HG03097 (cell line): ENCODE data around the gene PNPLA6.
"Not testable (repeated sequence)": the region's sequence is repeated elsewhere in the genome, so short reads cannot be mapped to it uniquely, and the experiment has no call there.

Source experiments
- ATAC-seq: cut with Tn5 transposase; IDR thresholded peaks from one replicate; pipeline ENCODE4 v1.9.1; 2021; ENCODE audit not compliant: unreplicated experiment, low FRiP score

The PNPLA6 gene

DNA sequence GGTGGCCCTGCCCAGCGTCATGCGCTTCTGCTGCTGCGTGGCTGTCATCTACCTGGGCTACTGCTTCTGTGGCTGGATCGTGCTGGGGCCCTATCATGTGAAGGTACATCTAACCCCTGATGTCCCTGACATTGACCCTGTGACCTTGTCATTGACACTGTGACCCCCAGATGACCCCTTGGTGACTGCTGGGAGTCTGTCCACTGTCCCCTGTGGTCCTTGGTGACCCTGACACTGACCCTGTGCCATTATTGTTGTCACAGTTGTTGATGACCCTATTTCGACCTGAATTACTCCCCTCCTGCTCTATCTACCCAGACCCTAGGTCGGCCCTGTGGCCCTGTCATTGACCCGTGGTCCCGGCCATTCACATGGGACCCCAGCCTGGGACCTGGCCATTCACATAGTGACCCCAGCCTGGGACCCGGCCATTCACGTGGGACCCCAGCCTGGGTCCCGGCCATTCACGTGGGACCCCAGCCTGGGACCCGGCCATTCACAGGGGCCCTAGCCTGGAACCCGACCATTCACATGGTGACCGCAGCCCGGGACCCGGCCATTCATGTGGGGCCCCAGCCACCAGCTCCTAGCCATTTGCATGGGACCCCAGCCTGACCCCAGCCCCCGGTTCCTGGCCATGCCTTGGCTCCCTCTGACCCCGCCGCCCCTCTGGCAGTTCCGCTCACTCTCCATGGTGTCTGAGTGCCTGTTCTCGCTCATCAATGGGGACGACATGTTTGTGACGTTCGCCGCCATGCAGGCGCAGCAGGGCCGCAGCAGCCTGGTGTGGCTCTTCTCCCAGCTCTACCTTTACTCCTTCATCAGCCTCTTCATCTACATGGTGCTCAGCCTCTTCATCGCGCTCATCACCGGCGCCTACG lies 5.7 kb upstream of the PNPLA6 start:
- ATAC-seq, result no peak

DNA sequence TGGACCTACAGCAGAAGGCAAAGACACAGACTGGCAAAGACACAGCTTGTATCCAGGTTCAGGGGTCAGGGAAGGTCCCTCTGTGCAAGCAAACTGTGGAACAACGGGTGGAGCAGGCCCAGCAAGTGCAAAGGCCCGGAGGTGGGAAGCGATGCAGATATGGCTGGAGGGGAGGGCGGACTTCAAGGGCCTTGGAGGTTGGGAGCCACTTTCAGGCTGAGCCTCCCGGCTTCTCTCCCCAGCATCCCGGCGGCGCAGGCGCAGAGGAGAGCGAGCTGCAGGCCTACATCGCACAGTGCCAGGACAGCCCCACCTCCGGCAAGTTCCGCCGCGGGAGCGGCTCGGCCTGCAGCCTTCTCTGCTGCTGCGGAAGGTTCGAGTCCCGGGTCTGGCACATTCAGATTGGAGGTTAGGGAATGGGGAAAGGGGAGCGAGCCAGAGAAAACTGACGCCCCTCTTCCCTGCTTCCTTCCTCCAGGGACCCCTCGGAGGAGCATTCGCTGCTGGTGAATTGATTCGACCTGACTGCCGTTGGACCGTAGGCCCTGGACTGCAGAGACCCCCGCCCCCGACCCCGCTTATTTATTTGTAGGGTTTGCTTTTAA lies 2.1 kb upstream of the PNPLA6 start:
- ATAC-seq, result no peak

DNA sequence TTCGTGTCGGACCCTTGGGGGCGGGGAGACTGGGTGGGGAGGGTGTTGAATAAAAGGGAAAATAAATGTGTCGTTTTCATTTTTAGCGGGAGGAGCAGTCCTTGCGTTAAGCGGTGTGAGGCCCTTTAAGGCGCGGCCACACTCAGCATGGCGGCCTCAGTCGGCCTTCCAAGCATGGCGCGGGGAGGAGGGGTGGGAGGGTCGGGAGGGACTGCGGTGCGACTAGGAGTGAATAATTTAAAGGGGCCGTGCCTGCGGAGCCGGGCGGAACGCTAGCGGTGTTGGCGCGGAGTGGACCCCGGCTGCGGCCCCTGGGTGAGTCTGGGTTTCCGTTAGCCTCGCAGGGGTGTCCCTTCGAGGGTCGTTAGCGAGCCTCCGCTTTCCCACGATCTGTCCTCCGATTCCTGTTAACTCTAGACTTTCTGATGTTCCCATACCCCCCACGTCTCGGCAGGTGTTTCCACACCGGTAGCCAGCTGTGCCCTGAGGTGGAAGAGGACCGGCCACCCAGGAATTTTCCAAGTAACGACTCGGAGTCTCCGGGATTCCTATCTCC lies 1.5 kb upstream of the PNPLA6 start:
- peak; percentile 30 for ATAC-seq

DNA sequence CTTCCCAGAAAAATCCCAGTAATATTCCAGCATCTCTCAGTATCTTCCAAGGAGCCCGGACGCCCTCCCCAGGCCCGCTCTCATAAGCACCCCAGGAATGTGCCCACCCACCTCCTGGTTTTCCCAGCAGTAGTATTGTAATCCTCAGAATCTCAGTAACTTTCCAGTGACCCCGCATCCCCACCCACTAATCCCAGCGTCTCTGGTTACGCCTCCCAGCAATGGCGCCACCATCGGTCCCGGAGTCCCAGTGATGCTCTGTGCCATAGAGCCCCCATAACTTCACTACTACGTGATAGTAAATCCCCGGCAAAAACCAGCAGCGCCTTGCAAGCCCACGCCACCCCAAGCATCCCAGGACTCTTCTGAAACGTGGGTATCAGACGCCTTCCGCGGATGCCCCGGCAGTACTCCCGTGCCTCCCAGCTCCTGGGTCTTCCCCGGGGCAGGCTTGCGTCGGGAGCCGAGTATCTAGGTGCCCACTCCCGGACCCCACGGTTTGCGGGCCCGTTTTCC lies 928 bp upstream of the PNPLA6 start:
- no peak for ATAC-seq

DNA sequence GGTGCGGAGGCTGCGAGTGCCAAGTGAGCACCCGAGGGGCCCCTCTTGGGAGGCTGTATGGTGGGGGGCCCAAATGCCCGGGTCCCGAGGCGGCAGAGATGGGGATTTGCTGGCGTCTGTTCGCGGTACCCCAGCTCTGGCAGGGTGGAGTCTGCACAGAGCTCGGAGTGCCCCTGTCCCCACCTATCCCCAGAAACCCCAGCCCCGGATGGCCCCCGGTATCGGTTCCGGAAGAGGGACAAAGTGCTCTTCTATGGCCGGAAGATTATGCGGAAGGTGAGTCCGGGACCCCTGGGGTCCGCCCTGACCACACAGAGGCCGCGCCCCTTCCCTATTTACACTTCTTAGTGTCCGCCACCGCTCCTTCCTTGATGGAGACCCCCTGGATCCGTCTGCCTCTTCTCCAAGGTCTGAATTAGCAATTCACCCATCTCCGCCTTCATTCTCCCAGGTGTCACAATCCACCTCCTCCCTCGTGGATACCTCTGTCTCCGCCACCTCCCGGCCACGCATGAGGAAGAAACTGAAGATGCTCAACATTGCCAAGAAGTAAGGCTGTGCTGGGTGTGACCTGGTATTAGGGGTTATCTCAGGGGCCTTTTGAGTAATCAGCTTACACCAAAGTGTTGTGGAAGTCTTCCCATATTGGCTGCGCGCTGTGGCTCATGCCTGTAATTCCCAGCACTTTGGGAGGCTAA lies 630 bp downstream of the PNPLA6 start:
- ATAC-seq, result peak; percentile 1

DNA sequence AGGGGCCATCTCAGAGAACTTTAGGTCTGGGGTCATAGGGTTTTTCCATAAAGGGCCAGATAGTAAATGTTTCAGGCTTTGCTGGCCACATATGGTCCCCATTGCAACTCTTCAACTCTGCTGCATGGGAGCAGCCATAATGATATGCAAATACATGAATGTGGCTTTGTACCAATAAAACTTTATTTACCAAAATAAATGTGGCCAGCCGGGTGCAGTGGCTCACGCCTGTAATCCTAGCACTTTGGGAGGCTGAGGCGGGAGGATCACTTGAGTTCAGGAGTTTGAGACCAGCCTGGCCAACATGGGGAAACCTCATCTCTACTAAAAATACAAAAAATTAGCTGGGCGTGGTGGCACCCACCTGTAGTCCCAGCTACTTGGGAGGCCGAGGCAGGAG lies 3.5 kb downstream of the PNPLA6 start:
- not testable (repeated sequence) for ATAC-seq

DNA sequence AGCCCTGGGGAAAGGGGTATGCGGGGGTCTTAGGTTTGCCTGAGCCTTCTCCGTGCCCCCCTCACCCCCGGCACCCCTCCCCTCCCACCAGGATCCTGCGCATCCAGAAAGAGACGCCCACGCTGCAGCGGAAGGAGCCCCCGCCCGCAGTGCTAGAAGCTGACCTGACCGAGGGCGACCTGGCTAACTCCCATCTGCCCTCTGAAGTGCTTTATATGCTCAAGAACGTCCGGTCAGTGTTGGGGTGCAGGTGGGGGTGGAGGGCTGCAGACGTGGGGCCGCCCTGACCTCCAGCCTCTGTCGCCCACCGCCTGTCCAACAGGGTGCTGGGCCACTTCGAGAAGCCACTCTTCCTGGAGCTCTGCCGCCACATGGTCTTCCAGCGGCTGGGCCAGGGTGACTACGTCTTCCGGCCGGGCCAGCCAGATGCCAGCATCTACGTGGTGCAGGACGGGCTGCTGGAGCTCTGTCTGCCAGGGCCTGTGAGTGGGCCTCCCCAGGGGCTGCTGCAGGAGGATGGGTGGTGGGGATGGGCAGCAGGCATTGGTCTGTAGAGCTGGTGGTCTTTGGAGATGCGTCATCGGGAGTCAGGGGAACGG lies 4.4 kb downstream of the PNPLA6 start:
- no peak for ATAC-seq

DNA sequence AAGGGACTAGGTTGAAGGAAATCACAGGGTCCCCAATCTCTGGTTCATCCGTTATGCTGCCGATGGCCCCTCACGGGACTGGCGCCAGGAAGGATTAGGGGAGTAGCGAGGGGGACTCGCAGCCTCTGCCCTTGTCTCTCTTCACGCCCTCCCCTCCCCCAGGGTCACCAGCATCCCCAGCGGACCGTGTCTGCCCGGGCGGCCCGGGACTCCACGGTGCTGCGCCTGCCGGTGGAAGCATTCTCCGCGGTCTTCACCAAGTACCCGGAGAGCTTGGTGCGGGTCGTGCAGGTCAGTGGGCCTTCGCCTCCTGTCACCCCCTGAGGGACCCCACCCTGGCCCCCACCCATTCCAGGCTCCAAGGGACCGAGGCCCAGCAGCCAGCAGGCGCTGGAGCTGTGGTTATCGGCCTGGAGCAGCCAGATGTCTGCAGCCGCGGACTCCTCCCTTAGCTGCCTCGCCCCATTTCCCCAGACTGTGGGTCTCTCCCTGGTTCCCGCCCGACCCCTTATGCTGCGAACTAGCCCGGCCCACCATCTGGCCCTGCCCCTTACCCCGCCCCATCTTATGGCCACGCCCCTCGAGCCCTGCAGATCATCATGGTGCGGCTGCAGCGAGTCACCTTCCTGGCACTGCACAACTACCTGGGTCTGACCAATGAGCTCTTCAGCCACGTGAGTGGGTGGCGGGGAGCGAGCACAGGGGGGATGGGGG lies 5.4 kb downstream of the PNPLA6 start:
- no peak for ATAC-seq

DNA sequence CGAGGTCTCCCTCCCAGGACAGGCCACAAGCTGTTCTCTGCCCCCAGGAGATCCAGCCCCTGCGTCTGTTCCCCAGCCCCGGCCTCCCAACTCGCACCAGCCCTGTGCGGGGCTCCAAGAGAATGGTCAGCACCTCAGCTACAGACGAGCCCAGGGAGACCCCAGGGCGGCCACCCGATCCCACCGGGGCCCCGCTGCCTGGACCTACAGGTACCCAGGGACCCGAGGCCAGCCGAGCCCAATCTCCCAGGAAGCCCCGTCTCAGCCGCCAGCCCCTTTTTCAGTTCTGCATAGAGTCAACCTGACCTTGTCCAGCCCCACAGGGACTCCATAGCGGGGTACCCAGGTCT lies 5.9 kb downstream of the PNPLA6 start:
- ATAC-seq, result no peak

DNA sequence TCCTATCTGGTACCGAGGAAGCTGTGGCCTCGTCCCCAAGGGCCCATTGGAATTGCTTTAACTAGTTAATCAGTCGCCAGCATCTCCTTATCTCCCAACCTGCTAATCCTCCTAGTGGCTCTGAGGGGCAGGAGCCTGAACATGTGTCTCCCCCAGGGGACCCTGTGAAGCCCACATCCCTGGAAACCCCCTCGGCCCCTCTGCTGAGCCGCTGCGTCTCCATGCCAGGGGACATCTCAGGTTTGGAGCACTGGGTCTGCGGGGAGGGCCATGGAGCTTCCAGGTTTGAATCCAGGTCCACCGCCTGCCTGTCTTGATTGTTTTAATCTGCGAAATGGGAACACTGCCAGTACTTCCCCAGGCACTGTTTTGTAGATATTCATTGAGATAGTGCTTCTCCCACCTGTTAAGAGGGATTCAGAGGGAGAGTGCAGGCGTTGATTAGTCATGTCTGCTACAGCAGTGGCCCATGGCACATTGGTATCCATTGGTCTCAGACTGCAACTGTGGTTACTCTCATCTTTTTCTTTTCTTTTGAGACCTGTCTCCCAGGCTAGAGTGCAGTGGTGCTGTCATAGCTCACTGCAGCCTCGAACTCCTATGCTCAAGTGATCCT lies 6.4 kb downstream of the PNPLA6 start:
- no peak for ATAC-seq

DNA sequence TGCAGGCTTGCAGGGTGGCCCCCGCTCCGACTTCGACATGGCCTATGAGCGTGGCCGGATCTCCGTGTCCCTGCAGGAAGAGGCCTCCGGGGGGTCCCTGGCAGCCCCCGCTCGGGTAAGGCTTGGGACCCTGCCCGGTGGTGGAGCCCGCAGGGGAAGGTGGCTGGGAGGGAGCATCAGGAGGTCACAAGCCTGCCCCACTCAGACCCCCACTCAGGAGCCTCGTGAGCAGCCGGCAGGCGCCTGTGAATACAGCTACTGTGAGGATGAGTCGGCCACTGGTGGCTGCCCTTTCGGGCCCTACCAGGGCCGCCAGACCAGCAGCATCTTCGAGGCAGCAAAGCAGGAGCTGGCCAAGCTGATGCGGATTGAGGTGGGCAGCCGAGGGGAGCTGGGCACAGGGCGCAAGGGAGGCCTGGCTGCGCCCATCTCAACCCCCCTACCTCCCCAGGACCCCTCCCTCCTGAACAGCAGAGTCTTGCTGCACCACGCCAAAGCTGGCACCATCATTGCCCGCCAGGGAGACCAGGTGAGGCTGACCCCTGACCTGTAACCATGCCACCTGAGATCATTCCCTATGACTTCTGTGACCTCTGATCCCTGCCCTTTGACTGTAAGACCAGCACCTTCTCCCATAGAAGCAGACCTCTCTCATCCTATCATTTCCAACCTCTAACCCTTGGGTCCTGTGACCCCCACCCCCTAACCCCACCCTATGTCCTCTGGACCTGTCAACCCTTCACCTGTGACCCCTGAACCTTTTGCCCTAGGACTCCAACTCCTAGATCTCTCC lies 7.2 kb downstream of the PNPLA6 start:
- no peak for ATAC-seq

DNA sequence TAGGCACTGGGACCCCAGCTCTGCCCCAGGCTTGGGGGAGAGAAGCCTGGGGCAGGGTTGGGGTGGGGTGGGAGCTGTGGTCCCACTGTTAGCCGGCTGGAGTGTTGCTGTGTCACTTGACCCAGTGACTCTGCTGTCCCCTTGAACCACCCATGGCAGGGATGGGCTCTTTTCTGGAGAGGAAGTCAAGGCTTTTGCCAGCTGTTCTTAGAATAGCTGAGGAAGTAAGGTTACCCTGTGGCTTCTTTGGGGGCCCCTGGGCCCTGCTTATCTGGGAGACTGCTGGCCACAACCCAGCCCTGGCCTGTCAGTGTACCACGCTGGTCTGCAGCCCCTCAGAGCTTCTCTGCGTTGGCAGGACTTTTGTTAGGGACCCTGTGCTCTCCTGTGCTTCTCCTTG lies 9.1 kb downstream of the PNPLA6 start:
- ATAC-seq, result no peak

DNA sequence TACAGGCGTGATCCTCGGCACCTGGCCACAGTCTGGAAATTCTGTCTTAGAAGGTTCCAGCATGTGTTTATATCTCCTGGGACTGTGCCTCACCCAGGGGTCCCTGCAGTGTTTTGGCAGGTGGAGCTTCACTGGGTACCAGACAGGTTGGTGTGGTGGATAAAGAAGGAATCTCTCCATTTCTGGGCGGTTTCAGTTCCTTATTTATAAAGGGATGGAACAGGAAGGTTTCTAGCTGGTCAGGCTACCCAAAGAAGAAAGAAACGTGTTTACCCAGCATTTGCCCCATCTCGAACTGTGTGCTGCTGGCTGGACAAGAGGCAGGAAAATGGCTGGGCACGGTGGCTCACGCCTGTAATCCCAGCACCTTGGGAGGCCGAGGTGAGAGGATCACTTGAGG lies 9.8 kb downstream of the PNPLA6 start:
- no peak for ATAC-seq

DNA sequence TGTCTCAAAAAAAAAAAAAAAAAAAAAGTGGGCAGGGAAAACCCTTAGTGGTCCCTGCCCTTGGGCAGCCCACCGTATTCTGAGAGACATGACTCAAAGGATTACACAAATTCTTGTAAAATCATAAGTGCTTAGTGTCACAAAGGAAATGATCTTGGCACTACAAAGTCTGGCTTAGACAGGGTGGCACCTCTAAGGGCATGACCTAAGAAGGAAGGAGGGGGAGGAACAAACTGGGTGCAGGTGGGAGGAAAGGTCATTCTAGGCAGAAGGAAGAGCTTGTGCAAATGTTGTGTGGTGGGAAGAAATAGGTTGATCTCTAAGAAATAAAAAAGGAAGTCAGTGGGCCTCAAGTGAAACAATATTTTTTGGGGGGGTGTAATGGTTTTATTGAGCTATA lies 10.4 kb downstream of the PNPLA6 start:
- no peak for ATAC-seq

DNA sequence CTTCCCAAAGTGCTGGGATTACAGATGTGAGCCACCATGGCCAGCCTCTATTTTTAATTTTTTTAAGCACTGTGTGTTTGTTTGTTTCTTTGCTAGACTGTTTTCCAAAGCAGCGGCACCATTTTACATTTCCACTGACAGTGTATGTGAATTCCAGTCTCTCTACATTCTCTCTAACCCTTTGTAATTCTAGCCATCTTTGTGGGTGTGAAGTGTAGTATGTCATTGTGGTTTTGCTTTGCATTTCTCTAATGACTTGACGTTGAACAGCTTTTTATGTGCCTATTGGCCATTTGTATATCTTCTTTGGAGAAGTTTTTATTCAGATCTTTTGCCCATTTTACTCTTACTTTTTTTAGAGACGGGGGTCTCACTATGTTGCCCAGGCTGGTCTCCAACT lies 11.6 kb downstream of the PNPLA6 start:
- ATAC-seq, result no peak

DNA sequence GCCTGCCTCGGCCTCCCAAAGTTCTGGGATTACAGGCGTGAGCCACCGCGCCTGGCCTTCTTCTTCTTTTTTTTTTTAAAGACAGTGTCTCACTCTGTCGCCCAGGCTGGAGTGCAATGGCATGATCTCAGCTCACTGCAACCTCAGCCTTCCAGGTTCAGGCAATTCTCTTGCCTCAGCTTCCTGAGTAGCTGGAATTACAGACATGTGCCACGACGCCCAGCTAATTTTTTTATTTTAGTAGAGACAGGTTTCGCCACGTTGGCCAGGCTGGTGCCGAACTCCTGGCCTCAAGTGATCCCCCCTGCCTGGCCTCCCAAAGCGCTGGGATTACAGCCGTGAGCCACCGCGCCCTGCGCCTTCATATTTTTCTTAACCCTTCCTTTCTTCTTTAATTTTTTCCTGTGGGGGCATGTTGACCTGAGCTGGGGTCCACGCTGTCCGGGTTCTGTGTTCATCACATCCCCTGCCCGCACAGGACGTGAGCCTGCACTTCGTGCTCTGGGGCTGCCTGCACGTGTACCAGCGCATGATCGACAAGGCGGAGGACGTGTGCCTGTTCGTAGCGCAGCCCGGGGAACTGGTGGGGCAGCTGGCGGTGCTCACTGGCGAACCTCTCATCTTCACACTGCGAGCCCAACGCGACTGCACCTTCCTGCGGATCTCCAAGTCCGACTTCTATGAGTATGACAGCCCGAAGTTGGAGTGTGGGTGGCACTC lies 14.1 kb downstream of the PNPLA6 start:
- no peak for ATAC-seq

DNA sequence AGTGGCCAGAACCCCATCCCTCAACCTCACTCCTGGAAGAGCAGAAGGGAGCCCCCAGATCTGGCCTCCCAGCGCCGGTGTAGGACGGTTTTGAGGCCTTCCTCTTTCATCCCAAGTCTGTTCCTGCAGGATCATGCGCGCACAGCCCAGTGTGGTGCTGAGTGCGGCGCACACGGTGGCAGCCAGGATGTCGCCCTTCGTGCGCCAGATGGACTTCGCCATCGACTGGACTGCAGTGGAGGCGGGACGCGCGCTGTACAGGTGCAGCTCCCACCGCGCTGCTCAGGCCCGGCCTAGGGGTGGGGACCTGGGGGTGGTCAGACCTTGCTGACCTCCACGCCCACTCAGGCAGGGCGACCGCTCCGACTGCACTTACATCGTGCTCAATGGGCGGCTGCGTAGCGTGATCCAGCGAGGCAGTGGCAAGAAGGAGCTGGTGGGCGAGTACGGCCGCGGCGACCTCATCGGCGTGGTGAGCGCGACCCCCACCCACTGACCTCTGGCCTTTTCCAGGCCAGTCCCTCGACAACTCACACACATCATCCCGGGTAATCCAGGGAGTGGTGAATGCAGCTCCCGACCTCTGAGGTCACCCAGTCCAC lies 14.8 kb downstream of the PNPLA6 start:
- no peak for ATAC-seq
